ENCODE data around the gene BLOC1S6. TPM values are rescaled to one million over a fixed set of nuclear protein-coding genes. Genes with fewer than 3 reads are reported as not detected.
A peak's percentile ranks its signal among the peaks of the same experiment; 100 is the strongest.

BLOC1S6 gene
- polyA plus RNA-seq, 1 donor from 2014 or later, result 179 TPM

DNA sequence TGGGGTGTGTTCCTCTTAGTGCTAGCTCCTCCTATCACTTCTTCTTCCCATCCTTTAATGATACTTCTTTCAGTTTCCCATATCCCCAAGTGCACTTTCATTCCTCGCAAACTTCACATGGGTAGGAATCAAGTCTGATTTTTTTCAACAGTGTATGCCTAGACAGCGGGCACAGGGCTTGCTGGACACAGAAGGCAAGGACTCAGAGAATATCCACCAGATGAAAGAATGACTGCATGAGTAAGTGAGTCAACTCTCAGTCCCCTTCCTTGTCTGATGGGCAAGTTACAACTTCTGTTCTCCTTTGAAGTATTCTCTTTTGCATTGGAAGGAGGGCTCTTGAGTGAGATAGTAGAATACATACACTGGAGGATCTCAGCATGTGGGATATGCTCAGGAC is 44.6 kb downstream of the BLOC1S6 start:
- TF ChIP-seq POLR2AphosphoS5 (IDR thresholded peaks at IDR 0.05), result no peak
- no peak for TF ChIP-seq EP300 (conservative IDR thresholded peaks at IDR 0.05; ENCODE audit: poor library complexity, severe bottlenecking)
- no peak for TF ChIP-seq RAD21 (conservative IDR thresholded peaks at IDR 0.05)
- TF ChIP-seq SMC3 (conservative IDR thresholded peaks at IDR 0.05; ENCODE audit: poor library complexity), result no peak
- Histone ChIP-seq H3K4me3 (ENCODE audit: low read length) (no peak overlapping the region), H2AFZ (ENCODE audit: low read depth, low read length) (no peak overlapping the region)

DNA sequence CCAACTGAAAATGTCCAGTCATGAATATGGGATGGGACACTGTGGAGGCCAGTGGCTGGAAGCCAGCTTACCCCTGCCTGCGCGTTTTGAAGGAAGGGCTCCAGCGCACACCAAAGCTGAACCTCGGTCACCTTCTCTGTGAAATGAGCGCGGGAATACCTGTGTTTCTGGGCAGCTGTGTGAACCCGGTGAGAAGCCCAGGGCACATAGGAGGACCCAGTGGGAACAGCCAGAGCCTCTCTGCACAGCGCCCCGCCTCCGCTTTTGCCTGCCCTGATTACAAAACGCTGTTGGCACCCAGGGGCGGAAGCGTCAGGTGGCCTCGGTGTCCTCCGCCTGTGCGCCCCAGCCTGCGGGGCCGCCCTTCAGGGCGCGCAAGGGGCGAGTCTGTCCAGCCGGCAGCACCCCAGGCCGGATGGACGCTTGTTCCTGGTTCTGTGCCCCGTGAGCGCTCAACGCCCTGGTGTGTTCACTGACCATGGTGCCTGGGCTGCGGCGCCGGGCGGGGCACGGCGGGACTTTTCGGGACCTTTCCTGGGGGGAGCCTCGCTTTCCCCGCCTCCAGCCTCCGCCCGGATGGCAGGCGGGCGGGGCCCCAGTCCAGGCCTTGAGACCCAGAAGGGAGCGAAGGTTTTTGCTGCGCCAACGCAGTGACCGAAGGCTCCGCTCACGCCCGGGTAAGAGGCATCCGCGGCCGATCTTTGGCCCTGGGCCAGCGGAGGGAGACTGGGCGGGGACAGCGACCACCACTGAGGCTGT is 47.4 kb downstream of the BLOC1S6 start, which contains the start of gene SQOR:
Gene SQOR, plus strand, starts transcription at position 598 of the 759 bp plus-strand sequence. CDS start 23,895 bp downstream, outside the sequence.
- Histone ChIP-seq H3K4me2 (ENCODE audit: low read length) (no peak within 1 kb of the TSS), H3K27me3 (ENCODE audit: insufficient read depth, low read depth, low read length) (peaks cover 21% of the 10 kb centered on the region), H3K9me2 (ENCODE audit: insufficient read depth, low read length) (no peaks in the 10 kb centered on the region), H3K79me2 (replicated peaks; ENCODE audit: insufficient read depth, low read length) (no peaks in the 10 kb centered on the region), H3K9ac (ENCODE audit: low read length) (no peak within 1 kb of the TSS), H3K36me3 (ENCODE audit: insufficient read depth, low read length) (no peaks in the 10 kb centered on the region), H4K20me1 (ENCODE audit: insufficient read depth) (no peaks in the 10 kb centered on the region), H3K27ac (ENCODE audit: low read length) (no peak within 1 kb of the TSS), H3K4me3 (ENCODE audit: low read length) (peak within 1 kb of the TSS; percentile 55), H2AFZ (ENCODE audit: low read depth, low read length) (no peak within 1 kb of the TSS), H3F3A (ENCODE audit: insufficient read depth, low read length, poor library complexity, severe bottlenecking) (no peaks in the 10 kb centered on the region), H3K9me3 (ENCODE audit: low read length) (peaks cover 5% of the 10 kb centered on the region)
- no peak for TF ChIP-seq EZH2 (IDR thresholded peaks at IDR 0.05; ENCODE audit: borderline replicate concordance, insufficient read depth, low read length, poor library complexity, severe bottlenecking)
- TF ChIP-seq MXI1 (conservative IDR thresholded peaks at IDR 0.05; ENCODE audit: poor library complexity, severe bottlenecking), result no peak
- TF ChIP-seq RAD21 (conservative IDR thresholded peaks at IDR 0.05), result no peak
- no peak for TF ChIP-seq TAF1 (IDR thresholded peaks at IDR 0.05; ENCODE audit: low read depth)
- no peak for TF ChIP-seq POLR2AphosphoS5 (IDR thresholded peaks at IDR 0.05)
- TF ChIP-seq SMC3 (conservative IDR thresholded peaks at IDR 0.05; ENCODE audit: poor library complexity), result no peak
- TF ChIP-seq, protein P1, sequence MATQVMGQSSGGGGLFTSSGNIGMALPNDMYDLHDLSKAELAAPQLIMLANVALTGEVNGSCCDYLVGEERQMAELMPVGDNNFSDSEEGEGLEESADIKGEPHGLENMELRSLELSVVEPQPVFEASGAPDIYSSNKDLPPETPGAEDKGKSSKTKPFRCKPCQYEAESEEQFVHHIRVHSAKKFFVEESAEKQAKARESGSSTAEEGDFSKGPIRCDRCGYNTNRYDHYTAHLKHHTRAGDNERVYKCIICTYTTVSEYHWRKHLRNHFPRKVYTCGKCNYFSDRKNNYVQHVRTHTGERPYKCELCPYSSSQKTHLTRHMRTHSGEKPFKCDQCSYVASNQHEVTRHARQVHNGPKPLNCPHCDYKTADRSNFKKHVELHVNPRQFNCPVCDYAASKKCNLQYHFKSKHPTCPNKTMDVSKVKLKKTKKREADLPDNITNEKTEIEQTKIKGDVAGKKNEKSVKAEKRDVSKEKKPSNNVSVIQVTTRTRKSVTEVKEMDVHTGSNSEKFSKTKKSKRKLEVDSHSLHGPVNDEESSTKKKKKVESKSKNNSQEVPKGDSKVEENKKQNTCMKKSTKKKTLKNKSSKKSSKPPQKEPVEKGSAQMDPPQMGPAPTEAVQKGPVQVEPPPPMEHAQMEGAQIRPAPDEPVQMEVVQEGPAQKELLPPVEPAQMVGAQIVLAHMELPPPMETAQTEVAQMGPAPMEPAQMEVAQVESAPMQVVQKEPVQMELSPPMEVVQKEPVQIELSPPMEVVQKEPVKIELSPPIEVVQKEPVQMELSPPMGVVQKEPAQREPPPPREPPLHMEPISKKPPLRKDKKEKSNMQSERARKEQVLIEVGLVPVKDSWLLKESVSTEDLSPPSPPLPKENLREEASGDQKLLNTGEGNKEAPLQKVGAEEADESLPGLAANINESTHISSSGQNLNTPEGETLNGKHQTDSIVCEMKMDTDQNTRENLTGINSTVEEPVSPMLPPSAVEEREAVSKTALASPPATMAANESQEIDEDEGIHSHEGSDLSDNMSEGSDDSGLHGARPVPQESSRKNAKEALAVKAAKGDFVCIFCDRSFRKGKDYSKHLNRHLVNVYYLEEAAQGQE (IDR thresholded peaks at IDR 0.05; ENCODE audit: borderline replicate concordance), result no peak
- TF ChIP-seq, protein P2, sequence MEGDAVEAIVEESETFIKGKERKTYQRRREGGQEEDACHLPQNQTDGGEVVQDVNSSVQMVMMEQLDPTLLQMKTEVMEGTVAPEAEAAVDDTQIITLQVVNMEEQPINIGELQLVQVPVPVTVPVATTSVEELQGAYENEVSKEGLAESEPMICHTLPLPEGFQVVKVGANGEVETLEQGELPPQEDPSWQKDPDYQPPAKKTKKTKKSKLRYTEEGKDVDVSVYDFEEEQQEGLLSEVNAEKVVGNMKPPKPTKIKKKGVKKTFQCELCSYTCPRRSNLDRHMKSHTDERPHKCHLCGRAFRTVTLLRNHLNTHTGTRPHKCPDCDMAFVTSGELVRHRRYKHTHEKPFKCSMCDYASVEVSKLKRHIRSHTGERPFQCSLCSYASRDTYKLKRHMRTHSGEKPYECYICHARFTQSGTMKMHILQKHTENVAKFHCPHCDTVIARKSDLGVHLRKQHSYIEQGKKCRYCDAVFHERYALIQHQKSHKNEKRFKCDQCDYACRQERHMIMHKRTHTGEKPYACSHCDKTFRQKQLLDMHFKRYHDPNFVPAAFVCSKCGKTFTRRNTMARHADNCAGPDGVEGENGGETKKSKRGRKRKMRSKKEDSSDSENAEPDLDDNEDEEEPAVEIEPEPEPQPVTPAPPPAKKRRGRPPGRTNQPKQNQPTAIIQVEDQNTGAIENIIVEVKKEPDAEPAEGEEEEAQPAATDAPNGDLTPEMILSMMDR (IDR thresholded peaks at IDR 0.05; ENCODE audit: poor library complexity, severe bottlenecking), result no peak
- TF ChIP-seq EP300 (conservative IDR thresholded peaks at IDR 0.05; ENCODE audit: poor library complexity, severe bottlenecking), result no peak

More for the DNA sequence above, 44.6 kb downstream of the BLOC1S6 start:
- Histone ChIP-seq H3K9ac (ENCODE audit: low read length) (no peak overlapping the region), H4K20me1 (ENCODE audit: insufficient read depth) (no peaks in the 10 kb centered on the region), H3K27me3 (ENCODE audit: insufficient read depth, low read depth, low read length) (peaks cover 21% of the 10 kb centered on the region), H3K4me2 (ENCODE audit: low read length) (no peak overlapping the region), H3K27ac (ENCODE audit: low read length) (no peak overlapping the region), H3K9me3 (ENCODE audit: low read length) (peaks cover 6% of the 10 kb centered on the region), H3F3A (ENCODE audit: insufficient read depth, low read length, poor library complexity, severe bottlenecking) (no peaks in the 10 kb centered on the region), H3K9me2 (ENCODE audit: insufficient read depth, low read length) (no peaks in the 10 kb centered on the region), H3K36me3 (ENCODE audit: insufficient read depth, low read length) (no peaks in the 10 kb centered on the region), H3K79me2 (replicated peaks; ENCODE audit: insufficient read depth, low read length) (no peaks in the 10 kb centered on the region)

All from neural cell (in vitro differentiated cells).